HG03457 (cell line): ENCODE results near the gene HRAS.

Experiments used
- ATAC-seq: cut with Tn5 transposase; IDR thresholded peaks from one replicate; pipeline ENCODE4 v1.9.1; 2021; ENCODE audit warnings: moderate number of reproducible peaks; ENCODE audit not compliant: unreplicated experiment

HRAS gene

DNA sequence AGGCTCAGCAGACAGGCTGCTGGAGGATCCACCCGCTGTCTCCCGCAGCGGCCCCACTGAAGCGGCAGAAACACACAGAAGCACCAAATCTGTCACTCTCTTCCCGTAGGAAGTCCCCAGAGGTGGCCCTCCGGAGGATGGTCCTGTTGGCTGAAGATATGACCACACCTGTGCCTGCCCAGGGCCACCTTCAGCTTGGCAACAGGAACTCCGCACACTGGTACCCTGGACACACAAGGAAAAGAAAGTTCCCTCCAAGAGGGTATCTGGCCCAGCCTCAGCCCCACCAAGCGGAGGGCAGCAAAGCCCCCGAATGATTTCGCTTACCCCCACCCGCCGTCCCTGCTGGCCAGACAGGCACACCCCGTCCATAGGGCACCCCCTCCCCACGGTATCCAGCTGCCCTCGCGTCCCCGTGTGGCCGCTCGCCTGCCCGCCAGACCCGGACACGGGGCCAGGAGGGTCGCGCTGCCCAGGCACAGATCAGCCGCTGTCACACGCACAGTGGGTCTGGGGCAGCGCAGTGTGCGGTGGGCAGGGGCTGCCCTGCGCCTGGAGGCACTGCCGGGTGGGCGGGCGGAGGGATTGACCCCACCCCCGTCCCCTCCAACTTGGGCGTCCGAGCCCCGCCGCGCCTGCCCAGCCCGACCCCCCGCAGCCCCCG is 32.4 kb upstream of the HRAS start:
- ATAC-seq: no peak

DNA sequence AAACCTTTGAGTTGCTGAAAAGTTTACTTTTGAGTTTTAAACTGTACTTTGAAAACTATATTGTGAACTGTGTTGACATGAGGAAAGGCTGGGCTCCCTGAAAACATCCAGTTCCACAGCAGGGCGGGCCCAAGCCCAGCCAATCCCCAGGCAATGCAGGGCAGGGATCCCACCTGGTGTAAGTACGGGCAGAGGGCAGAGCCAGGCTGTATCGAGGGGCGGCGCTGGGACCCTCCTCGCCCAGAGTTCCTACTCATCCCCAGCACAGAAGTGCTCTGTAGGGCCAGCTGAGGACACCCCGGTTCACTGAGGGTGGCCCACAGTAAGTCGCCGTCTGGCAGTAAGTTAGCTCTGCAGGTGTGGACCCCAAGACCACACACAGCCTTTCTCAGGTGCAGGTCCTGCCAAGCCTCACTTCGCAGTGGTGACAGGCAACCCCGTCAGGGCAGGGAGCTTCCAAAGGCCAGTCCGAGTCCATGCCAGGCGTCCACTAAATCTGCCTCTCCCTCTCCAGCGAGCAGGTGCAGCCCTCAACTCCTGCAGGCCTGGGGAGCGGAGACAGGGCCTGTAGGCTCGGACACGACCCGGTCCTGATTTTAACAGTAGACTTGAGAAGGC is 31.7 kb upstream of the HRAS start:
- ATAC-seq: no peak

DNA sequence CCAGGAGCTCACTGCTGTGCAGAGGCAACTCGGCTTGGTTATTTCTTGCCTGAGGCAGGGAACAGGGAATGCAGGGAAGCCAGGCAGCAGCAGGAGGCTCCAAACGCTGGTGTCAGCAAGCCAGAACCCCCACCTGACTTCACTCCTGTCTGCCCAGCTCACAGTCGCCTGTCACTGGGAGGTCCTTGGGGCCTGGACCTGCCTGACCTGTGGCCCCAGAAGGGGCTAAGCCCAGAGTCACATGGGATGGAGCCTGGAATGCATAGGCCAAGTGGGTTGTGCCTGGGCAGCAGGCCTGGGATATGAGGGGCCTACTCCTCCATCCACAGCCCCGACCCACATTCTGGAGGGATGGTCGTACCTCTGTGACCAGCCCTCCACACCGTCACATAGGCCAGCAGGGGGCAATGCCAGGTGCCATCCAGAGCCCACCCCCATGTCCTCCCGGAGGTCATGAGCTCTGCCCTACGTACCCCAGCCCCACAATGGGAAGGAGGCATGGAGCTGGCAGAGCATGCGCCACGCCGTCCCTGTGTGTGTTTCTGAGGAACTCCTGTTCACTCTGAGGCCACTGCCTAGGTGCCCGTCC is 30.6 kb upstream of the HRAS start:
- ATAC-seq: no peak

DNA sequence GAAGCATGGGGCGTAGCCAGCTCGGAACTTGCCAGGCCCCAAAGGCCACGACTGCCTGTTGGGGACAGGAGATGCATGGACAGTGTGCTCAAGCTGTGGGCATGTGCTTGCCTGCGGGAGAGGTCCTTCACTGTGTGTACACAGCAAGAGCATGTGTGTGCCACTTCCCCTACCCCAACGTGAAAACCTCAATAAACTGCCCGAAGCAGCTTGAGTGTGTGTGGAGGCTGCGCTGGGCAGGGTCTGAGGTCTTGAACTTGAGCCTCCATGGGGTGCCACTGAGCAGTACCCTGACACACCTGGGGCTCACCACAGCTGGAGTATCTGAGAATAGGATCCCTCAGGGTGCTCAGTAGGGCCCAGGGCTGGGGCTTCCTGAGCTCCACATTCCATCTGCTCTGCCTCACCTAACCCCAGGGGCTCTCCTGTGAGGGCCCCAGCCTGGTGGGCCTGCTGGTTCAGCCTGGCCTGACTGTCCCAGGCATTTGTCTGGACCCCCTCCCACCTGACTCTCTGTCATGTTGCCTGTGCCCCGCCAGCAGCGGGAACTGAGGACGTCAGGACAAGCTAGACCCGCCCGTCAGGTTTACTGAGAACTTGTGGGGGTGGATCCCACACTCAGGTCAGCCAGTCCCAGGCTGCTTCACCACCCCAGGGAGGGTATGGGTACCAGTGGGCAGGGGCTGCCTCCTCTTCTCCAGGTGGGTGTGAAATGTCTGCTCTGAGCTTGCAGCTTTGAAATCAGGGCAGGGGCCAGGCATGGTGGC is 28.6 kb upstream of the HRAS start:
- ATAC-seq: no peak

DNA sequence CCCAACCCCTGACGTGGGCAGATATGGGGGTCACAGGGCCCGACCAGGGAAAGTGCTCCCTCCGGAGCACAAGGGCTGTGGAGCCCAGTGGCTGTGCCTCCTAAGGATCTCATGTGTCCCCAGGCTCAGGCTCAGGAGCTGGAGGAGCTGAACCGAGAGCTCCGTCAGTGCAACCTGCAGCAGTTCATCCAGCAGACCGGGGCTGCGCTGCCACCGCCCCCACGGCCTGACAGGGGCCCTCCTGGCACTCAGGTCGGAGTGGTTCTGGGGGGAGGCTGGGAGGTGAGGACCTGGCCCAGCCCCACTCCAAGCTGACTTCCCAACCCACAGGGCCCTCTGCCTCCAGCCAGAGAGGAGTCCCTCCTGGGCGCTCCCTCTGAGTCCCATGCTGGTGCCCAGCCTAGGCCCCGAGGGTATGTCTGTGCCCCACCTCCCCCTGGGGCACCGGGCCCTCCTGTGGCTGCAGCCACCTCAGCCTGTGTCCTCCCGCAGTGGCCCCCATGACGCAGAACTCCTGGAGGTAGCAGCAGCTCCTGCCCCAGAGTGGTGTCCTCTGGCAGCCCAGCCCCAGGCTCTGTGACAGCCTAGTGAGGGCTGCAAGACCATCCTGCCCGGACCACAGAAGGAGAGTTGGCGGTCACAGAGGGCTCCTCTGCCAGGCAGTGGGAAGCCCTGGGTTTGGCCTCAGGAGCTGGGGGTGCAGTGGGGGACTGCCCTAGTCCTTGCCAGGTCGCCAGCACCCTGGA is 27.9 kb upstream of the HRAS start:
- no peak for ATAC-seq

DNA sequence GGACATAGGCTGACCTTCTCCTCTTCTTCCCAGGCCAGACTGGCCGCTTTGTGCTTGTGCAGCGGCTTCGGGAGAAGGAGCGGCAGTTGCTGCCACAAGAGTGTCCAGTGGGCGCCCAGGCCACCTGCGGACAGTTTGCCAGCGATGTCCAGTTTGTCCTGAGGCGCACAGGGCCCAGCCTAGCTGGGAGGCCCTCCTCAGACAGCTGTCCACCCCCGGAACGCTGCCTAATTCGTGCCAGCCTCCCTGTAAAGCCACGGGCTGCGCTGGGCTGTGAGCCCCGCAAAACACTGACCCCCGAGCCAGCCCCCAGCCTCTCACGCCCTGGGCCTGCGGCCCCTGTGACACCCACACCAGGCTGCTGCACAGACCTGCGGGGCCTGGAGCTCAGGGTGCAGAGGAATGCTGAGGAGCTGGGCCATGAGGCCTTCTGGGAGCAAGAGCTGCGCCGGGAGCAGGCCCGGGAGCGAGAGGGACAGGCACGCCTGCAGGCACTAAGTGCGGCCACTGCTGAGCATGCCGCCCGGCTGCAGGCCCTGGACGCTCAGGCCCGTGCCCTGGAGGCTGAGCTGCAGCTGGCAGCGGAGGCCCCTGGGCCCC is 26.8 kb upstream of the HRAS start:
- no peak for ATAC-seq

DNA sequence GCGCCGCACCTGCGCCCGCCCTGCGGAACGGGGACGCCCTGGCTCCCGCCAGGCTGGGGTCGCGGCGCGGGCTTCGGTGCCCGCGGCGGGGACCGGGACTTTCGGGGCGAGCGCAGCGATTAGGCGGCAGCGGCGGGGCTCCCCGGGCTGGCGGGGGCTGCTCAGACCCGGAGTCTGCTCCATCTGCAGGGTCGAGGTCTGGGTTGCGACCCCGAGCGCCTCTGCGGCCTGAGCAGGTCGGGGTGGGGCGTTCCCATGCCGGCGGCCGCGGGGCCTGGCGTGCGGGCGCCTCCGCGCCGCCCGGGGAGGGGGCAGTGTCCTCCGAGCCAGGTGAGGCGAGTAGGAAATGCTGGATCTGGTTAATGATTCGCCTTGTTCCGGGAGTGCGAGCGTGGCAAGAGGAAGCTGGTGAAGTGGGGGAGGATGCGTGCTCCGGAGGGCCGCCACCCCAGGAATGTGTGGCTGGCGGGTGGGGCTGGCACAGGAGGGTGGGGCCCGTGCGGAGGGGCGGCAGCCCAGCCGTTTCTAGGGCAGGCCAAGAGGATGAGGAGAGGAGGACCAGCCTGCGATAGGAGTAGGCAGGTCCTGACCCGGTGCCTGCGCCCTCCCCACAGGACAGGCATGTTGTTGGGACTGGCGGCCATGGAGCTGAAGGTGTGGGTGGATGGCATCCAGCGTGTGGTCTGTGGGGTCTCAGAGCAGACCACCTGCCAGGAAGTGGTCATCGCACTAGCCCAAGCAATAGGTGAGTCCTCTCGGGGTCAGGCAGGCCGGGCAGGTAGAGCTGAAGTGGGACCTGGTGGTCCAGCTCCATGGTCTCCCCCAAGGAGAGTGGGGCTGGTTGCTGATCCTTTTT is 26.0 kb upstream of the HRAS start:
- peak; percentile 9 for ATAC-seq

DNA sequence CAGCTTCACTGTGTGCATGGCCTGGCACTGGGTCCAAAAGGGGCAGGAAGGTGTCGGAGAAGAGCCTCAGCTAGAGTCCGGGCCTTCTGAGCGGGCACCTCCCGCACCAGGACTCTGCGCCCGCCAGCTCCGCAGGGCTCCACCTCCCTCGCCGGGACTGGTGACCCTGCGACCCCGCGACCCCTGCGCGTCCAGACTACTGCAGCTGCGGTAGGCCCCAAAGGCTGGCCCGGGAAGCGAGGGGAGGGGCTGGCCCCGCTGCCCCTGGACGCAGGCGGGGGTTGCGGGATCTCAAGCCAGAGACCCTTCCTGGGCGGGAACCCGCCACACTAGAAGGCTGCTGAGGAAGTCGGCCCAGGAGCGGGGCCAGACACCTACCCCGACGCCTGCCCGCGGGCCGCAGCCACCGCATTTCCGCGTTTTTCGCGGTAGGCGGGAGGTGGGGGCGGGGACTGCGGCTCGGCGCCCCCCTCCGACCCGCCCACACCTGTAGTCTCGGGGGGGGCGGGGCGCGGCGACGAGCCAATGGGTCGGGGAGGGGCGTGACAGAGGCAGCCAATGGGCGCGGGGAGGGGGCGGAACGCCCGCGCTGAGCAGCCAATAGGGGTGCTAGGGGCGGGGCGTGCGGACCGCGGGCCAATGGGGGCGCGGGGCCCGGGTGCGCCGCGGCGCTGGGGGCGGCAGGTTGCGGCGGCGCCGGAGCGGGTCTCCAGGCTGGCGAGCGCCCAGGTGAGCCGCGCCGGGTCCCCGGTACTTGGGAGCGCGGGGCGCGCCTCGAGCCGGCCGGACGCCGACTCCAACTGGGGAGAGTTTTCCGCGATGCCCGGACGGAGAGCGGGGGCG is 25.1 kb upstream of the HRAS start, which contains the start of the genes LMNTD2 and RASSF7:
Gene LMNTD2 (minus strand): TSS at position 434 of the 843 bp plus-strand sequence. CDS start 22 bp downstream, at position 412.
Gene RASSF7 (plus strand): TSS at position 666 of the 843 bp plus-strand sequence. CDS start 799 bp downstream, outside the sequence.
- ATAC-seq: peak; percentile 40

DNA sequence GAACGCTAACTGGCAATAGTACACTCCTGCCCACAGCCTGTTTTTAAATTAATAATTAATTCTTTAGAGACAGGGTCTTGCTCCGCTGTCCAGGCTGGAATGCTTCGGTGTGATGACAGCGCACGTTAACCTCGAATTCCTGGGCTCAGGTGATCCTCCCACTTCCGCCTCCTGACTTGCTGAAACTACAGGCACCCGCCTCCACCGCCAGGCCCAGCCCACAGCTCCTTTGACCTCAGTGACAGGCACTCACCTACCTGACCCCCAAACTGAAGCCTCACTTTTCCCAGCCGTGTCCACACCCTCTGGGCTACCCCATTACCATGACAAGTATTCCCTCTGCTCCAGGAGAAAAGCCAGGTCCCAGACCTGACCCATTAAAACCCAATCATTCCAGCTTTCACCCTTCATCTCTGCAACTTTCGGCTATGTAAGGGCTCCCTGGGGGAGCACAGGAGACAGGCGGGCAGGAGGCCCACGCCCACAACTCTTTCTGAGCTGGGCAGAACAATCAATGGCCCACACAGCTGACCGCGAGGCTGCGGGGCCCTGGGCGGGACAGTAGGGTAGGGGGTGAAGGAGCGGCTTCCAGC is 24.4 kb upstream of the HRAS start:
- ATAC-seq: no peak

DNA sequence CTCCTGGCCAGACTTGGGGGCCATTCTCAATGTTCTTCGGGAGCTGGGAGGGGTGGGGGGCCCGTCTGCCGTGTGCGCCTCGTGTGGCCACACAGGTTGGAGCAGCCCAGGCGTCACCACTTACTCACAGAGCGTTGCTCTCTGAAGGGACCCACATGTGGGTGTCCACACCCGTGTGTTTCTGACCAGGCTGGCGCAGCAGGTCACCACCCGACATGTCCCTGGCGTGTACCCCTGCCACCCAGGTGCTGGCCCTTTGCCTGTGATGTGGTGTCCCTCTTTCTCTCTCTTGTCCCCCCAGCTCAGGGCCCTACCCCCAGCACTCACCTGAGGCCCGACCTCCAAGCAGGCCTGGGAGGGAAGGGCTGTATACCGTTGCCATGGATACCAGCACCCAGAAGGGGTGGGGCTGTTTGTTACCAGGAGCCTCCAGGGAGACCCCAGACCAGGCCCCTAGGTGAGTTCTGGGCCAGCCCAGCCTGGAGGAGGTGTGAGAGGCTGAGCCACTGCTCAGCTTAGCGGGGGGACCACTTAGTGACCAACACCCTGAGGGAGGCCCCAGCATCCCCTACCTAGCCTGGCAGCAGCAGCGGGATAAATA is 23.7 kb upstream of the HRAS start:
- ATAC-seq: no peak

DNA sequence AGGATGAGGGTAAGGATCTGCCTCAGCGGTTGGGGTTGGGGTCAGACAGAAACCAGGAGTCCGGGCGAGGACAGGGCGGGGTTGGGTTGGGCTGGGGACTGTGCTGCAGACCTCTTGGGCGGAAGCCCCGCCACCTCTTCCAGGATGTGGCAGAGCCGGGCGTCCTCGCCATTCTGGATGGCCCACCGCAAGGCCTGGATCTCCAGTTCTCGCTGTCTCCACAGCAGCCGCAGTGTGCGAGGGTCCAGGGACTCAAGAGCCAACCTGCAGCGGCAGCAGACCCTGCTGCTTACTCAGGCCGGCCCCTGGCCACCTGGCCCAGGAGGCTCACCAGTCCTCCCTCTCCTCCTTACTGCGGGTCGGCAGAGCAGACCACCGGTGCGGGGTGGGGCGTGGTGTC is 23.1 kb upstream of the HRAS start:
- ATAC-seq: no peak

DNA sequence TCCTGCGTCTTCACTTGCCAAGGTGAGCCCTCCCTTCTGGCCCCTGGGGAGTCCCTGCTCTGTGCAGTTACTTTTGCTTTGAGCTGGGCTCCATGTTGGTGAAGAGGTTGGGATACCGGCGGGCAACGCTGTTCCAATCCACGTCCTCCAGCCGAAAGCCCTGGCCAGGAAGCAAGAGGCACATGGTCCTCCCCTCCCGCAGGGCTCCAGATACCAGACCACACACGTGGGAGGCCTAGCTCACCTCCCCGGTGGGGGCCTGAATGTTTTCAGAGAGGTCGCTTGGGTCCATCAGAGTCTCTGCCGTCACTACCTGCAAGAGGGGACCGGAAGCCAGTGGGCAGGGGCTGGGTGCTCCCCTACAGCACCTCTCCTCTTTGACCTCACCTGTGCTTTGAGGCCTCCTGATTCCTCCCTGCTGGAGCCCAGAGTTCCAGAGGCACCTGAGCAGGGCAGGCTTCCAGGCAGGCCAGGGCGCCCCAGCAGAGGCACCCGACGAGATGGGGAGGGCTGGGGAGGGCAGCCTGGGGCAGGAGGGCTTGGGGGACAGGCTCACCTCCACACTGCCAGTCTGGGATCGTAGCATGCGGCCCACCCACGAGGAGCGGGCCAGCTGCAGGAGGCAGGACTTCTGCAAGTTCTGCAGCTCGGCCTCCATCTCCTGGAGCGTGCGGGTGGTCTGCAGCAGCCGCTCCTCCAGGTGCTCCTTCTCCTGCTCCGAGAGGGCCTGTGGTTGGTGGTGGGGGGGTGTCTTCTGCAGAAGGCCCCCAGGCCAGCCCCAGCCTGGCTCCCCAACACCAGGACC is 22.2 kb upstream of the HRAS start:
- ATAC-seq: no peak

DNA sequence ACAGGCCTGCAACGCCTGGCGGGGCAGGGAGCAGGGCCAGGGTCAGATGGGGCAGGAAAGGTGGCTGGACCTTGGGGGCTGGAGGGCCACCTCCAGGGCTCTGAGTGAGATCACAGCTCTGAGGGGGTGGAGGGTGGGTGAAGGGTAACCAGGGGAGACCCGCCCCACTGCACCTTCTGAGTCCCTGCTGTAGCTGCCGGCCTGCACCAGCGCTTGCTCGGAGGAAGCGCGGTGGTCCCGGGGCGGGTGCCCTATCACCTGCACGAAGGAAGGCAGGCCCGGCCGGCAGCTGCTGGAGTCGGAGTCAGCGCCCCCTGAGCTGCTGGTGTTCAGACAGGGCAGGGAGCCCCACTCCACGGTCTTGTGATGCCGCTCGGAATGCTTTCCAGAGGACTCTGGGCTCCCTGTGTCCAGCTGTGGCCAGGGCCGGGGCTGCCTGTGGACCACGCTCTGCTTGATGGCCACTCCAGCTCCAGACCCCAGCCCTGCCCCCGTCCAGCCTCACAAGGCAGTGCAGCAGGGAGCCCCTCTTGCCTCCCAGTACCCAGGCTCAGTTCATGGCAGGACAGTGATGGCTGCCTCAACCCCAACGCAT is 21.4 kb upstream of the HRAS start:
- no peak for ATAC-seq

DNA sequence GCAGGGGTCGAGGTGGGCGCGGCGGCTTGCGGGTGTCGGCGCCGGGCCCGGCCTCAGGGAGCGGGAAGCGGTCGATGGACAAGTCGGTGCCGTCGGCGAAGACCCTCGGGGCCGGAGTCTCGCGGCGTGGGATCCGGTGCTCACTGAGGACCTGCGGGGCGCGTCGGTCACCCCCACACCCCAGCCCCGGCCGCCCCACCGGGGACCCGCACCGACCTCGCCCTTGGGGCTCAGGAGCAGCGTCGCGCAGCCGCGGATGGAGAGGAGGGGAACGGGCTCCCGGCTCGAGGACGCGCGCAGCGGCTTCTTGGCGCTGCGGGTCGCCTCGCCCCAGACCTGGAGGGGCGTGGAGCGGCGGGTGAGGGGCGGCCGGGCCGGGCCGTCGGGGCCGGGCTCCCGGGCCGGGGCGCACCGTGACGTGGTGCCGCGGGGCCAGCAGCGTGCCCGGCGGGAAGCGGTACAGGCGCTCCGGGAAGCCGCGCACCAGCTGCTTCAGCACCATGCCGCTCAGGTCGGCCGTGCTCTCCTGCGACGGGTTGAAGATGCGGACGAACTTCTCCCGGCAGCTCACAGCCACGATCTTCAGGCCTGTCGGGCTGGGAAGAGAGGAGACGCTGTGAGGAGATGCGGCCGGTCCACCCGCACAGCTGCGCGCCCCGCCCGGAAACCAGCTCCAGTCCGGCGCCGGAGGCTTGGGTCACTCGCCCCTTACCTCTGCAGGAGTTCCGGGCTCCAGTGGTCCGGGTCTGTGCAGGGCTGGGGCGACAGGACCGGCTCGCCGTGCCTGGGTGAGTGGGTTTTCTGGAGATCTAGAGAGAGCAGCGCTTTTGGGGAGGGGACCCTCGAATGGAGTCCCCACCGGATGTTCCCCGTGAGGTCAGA is 20.6 kb upstream of the HRAS start:
- no peak for ATAC-seq

DNA sequence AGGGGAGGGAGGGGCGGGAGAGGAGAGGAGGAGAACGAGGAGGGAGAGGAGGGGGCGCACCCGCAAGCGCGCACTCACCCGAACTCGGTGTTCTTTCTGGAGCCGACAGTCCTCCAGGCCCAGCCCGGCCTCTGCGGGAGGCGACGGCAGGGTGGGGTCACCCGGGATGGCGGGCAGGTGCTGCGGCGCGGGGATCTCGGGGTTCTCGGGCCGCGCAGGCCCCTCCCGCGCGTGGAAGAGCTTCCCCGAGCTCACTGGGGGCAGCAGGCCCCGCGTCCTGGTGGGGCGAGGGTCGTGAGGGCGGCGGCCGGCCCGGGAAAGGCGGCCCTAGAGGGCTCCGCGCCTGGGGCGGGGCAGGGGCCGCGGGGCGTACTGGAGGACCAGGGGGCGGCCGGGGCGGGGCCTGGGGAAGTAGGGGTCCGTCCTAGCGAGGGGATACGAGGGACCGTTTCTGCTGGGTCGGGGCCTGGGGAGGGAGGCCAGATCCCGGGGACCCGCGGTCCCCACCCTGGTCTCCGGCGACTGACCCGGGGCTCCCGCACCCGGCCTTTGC is 19.9 kb upstream of the HRAS start:
- ATAC-seq: no peak
